NCI-H2196 treated with DMSO at 0.1 percent for 48 hours (cell line): ENCODE data around the gene TMEM181.
"Not testable (repeated sequence)": the region's sequence is repeated elsewhere in the genome, so short reads cannot be mapped to it uniquely, and the experiment has no call there.

Source experiments
- DNase-seq: peaks from one replicate; lab custom pipeline; 2025; ENCODE audit not compliant: unreplicated experiment; lab: John Stamatoyannopoulos, UW

The TMEM181 gene

GRCh38 chr6:158620963-158621693 is 61.2 kb downstream of the TMEM181 start:
- no peak for DNase-seq

DNA sequence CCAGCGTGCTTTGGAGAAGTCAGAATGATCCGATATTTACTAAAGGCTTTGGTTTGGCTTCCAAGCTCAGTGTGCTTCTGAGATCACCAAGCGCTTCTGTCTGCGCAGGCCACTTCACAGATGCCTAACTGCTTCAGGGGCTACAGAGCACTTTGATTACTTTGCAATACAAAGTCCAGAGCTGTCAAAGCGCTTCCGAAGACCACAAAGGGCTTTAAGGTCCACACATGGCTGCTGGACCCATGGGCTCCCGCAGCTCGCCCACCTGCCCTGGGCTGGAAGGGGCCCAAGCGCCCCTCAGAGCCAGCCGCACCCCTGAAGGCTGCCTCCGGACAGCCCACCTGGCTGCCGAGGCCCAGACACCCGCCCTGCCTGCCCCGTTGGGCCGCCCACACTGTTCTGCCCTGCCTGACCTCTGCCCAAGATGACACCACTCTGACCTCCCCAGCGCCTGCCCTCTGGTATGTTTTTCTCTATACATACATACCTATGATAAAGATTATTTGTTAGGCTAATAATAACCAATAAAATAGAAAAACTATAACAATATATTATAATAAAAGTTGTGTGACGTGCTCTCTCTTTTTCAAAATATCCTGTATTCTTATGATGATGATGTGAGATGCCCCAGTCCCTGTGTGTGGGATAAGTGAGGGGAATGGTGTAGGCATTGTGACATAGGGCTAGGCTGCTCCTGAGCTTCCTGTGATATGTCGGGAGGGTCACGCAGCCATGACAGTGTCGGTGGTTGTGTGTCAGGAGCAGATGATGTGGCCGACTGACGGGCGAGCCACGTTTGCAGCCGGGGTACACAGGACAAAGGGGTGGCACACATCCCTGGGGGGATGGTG is 62.0 kb downstream of the TMEM181 start:
- no peak for DNase-seq

DNA sequence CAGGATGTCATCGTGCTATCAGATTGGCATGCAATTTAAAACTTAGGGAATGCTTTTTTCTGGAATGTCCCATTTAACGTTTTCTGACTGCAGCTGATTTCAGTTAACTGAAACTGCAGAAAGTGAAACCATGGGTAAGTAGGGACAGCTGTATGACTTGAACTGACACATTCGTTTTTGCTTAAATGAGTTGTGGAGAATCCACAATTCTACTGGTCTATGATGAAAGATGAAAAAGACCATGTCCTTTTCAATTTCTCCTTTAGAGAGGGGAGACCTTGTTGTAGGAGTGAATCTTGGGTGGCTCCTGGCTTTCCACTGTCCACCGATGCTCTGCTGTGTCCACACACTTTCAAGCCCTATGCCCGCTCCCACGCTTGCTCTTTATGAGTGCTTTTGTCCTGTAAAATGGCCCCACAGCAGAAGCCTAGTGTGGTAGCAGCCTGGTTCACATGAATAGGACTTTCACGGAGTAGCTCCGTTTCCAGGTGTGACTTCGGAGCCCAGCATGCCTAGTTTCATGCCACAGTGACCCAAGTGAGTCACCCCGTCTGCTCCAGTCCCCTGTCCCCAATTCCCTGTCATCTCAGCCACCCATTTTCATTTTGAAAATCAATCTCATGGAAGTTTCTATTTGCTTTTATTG is 62.8 kb downstream of the TMEM181 start:
- DNase-seq, result no peak

DNA sequence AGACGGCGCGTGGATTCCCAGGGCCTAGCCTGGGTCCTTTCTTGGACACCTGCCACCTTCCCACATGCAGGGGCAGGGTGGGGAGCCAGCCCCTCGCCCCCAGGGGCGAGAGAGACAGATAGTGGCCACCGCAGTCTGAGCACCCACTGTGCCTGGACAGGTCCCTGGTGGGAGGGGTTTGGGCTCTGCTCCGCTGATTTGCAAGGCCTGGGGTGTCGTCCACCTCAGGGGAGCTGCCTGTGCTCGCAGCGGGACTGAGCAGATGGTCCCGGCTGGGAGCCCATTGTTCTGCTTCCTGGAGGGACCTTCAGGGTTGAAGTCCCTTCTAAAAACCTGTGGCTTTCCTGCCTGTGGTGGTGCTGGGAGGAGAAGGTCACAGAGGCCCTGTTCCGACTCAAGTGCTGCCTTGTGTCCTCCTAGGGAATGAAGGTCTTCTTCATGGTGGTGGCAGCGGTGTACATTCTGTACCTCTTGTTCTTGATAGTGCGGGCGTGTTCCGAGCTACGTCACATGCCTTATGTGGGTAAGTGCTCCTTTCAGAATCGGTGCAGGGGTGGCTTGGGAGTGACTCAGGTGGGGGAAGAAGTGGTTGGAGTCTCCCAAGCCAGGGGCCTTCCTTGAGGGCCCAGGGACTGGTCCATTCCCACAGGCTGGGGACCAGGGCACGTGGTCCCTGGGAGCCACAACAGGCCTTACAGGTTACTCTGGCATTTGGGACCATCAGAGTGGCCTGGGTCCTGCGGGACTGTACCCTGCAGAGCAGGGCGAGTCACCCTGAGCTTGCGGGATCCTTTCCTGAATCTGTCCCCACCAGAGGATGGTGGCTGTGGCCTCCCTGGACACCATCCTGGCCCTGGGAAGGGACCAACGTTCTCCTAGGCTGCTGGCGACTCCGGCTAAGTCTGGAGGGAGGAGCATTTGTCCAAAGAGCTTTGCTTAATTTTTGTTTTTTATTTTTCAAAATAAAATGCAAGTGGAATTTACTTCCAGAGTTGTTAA is 65.1 kb downstream of the TMEM181 start:
- no peak for DNase-seq

GRCh38 chr6:158625881-158626305 is 66.0 kb downstream of the TMEM181 start:
- DNase-seq, result no peak

- no peak for DNase-seq
Measured at GRCh38 chr6:158626360-158627167, 66.7 kb downstream of the TMEM181 start.

GRCh38 chr6:158627168-158627939 is 67.5 kb downstream of the TMEM181 start:
- DNase-seq, result no peak

DNA sequence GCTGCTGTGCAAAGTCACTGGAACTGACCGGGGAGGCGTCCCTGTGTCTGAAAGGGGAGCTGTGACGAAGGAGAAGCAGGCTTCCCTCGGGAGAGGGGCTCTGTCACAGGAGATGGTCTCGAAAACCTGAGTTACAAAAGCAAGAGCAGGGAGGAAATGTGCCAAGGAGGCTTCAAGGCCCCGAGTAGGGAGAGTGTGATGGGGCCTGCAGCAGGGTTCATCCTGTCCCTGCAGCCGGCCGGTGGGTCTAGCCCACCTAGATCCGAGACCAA is 68.0 kb downstream of the TMEM181 start:
- DNase-seq, result no peak

GRCh38 chr6:158628542-158628941 is 68.7 kb downstream of the TMEM181 start:
- DNase-seq, result no peak

DNA sequence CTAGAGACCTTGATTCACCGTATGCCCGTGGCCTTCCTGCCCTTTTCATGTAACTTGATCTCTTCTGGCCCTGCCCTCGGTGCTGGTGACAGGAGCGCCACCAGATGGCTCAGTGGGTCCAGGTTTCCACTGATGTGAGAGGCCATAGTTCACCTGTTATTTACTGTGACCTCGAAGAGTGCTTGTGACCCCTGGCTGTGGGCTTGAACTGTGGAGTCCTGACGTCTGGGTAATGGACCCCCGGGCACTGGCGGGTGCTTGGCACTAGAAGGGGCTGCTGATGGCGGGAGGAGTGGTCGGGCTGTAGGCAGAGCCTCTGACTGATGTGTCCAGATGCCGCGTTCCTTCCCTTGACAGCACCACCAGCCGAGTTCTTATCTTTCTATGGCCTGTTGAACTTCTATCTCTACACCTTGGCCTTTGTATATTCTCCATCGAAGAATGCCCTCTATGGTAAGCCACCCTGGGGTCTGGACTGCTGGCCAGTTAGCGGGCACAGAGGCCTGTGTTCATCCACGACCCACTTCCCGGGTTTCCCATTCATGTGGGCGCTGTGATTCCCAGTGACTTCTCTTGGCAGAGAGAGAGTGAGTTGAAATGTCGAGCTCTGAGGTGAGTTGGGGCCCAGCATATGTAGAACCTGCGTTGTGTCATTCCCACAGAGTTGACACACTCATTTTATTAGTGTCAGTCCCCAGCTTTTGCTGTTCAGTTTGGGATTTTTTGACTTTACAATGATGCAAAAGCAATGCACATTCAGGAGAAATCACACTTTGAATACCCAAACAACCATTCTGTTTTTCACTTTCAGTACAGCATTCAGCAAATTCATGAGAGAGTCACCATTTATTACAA is 69.7 kb downstream of the TMEM181 start:
- DNase-seq, result no peak

- no peak for DNase-seq
Measured at GRCh38 chr6:158630938-158631616, 71.2 kb downstream of the TMEM181 start.

DNA sequence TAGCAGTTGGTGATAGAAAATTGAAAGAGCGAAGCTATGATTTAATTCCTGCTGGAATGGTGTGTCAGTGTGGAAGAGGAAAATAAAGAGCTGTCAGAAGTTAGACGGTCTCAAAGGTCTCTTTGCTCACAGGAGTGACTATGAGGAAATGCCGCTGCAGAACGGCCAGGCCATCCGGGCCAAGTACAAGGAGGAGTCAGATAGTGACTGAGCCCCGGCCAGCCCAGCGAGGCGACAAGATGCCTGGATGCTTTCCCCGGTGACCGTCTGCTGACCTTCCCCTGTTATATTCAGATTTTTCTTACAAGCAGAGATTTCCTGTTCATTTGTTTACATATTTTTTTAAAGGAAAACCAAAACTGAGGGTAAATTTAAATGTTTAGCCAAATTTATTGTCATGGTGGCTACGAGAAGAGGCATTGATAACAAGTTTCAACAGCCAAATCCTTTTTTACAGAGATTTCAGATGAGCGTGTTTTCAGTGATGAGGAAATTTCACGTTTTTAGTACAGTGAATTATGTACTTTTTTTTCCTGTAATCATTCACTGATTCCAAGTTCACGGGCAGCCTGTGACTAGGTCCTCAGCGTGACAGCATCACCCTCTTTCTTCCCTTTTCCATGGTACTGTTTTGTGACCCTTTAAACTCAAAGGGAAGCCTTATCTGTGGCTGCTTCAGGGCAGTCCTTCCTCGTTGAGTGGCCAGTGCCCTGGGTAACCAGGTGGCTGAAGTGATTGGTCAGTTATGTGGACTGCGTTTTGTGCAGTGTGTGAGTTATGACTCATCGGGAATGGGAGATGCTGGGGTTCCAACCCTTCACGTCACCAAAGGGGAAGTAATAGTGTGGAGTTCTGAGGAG is 72.0 kb downstream of the TMEM181 start:
- DNase-seq, result no peak

GRCh38 chr6:158632538-158633119 is 72.7 kb downstream of the TMEM181 start:
- DNase-seq, result not testable (repeated sequence)

DNA sequence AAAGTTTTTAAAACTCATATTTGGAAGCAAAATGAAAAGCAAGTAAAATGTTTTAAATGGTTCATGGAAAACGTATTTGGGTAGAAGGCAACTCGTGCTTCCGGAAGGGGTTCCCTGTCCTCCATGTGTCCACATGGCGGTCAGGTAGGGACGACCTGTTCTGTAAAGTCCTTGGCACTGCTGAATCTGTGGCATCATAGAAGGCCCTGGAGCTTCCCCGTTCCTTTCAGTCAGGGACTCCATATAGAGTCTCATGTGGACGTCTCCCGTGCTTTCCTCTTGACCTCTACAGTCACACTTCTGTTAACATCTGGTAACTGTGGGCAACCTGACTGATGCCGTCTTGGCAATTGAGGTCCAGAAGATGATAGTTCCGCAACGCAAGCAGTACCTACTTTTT is 73.2 kb downstream of the TMEM181 start:
- DNase-seq, result no peak

DNA sequence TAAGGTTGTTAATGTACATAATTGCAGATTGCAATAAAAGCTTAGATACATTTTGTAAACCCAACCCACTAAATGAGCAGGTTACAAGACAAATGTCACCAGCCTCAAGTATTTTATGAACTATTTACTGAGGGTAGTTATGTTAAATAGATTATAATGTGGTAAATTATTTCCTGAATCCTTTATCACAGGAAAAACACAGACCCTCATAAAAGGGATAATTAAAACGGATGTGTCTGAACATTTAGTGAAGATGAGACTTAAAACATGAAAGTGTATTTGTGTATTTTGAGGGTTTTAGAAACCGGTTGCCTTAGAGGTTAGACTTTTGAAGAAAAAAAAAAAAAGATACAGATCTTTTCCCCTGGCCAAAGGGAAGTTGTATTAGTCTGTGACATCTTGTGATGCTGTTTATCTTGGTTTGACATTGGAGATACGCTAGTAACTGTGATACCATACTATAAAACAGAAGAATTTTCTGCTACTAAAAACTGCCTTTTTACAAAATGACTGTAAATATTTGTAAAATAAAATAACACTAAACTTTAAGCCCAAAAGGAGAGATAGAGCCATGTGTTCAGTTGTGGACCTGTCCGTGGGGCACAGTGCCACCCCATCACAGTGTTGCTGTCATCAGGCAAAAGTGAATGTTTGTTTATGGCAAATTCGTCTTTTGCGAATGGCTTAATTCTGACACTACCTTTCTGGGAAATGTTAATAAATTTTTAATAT is 75.0 kb downstream of the TMEM181 start:
- DNase-seq, result no peak
